Measurements from ENCODE around the gene HDAC1. TPM values are rescaled to one million over a fixed set of nuclear protein-coding genes. Genes with fewer than 3 reads are reported as not detected.

Gene HDAC1
- total RNA-seq, 4 donors from 2014 or later: 40.4 to 51.6 (median 47.1) TPM

DNA sequence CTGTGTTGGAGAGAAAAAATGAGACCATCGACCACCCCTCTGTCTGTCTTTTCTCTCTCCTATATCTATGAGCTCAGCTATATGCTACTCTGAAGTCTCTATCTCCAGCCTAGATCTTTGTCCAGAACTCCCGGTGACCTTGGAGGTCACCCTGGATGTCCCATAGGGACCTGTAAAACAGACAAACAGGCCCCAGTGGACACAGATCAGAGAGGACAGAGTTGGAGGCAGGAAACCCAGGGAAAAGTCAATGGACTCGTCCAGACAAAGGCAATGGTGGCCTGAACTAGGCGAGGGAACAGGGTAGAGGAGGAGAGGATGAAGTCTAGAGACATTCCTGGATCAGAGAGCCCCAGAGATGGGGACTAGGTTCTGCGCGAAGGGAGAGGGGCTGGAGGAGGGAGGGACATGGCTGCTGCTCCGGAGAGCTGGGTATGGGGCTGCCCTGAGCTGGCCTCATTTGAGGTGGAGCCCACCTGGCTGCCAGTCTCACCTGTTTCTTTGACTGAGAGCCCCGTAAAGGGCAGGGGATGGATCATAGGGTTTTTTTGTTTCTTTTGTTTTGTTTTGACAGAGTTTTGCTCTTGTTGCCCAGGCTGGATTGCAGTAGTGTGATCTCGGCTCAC, 54.8 kb downstream of the HDAC1 start:
- no peak overlapping the region for H3K27ac ChIP-seq
- H3K4me1 ChIP-seq: peaks cover 0 to 32% (median 10%) of the 10 kb centered on the region in 4 donors
- no peaks in the 10 kb centered on the region for H3K27me3 ChIP-seq
- TF ChIP-seq POLR2A (IDR thresholded peaks at IDR 0.05) (no peak), EP300 (IDR thresholded peaks at IDR 0.05) (no peak)
- TF ChIP-seq, protein P1, sequence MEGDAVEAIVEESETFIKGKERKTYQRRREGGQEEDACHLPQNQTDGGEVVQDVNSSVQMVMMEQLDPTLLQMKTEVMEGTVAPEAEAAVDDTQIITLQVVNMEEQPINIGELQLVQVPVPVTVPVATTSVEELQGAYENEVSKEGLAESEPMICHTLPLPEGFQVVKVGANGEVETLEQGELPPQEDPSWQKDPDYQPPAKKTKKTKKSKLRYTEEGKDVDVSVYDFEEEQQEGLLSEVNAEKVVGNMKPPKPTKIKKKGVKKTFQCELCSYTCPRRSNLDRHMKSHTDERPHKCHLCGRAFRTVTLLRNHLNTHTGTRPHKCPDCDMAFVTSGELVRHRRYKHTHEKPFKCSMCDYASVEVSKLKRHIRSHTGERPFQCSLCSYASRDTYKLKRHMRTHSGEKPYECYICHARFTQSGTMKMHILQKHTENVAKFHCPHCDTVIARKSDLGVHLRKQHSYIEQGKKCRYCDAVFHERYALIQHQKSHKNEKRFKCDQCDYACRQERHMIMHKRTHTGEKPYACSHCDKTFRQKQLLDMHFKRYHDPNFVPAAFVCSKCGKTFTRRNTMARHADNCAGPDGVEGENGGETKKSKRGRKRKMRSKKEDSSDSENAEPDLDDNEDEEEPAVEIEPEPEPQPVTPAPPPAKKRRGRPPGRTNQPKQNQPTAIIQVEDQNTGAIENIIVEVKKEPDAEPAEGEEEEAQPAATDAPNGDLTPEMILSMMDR (IDR thresholded peaks at IDR 0.05): no peak
- no peak overlapping the region for H3K4me3 ChIP-seq
- H3K36me3 ChIP-seq: no peaks in the 10 kb centered on the region
- H3K9me3 ChIP-seq: no peaks in the 10 kb centered on the region
- DNase-seq (ENCODE audit: low spot score in 2 of 2): no peak
- WGBS, 2 donors: 77 to 78% methylated on average over 9 of the region's 9 CpGs

DNA sequence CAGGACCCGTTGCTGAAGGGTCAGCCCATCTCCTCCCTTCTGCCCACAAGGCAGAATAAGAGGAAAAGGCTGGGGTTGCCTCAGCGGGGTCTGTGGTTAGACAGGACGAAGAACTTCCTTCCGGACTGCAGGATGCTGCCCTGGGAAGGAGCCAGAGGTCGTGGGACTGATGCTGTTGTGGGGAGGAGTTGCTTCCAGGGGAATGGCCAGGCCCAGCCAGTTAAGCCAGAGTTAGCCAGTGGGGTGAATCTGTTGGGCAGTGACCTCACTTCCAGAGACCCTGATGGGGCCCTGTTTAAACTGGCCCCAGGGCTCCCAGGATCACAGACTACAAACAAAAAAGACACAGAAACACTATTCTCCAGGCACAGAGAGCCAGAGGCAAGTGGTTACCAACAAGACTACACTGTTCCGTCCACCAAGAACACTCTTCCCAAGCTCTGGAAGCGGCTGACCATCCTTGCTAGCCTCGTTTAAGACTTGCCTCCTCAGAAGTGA, 57.4 kb downstream of the HDAC1 start:
- H3K4me3 ChIP-seq: no peak overlapping the region
- no peaks in the 10 kb centered on the region for H3K36me3 ChIP-seq
- no peak for TF ChIP-seq EP300 (IDR thresholded peaks at IDR 0.05)
- no peak for TF ChIP-seq POLR2A (IDR thresholded peaks at IDR 0.05)
- TF ChIP-seq, protein P1 (IDR thresholded peaks at IDR 0.05): no peak
- DNase-seq (ENCODE audit: low spot score in 2 of 2): no peak
- no peaks in the 10 kb centered on the region for H3K27me3 ChIP-seq
- H3K9me3 ChIP-seq: no peaks in the 10 kb centered on the region
- peaks cover 0 to 52% (median 29%) of the 10 kb centered on the region in 4 donors for H3K4me1 ChIP-seq
- WGBS, 2 donors: 20 to 32% methylated on average over 7 to 8 of the region's 8 CpGs
- H3K27ac ChIP-seq: peak overlapping the region in 2 of 4 donors; percentile 25 to 56

DNA sequence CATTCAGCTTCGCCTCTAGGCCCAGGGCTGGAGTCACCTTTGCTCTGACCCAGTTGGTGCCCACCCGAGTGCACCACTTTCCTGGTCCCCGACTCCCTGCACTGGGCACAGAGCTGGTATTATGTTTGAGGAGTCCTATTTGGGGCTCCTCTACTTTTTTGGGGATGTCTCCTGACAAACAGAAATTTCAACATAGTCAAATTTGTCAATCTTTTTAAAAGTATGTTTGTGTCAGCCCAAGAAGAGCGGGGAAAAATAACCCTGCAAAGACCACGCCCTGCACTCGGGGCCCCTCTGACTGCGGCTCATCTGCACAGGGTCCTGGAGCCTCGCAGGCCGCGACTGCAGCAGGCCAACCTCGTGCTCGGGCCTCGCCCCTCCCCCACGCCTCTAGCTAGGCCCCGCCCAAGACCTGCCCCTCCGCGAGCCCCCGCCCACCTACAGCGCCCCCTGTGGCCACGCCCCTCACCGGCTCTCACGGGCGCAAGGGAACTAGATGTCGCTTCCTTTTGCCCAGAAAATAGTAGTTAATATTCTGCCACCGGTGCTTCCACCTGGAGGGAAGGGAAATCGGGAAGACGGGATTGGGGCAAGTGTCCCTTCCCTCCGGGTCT, 59.0 kb downstream of the HDAC1 start:
- no peaks in the 10 kb centered on the region for H3K9me3 ChIP-seq
- DNase-seq (ENCODE audit: low spot score in 2 of 2): peak; percentile 67 to 71
- H3K36me3 ChIP-seq: peaks cover 0 to 9% (median 0%) of the 10 kb centered on the region in 3 donors
- H3K27me3 ChIP-seq: no peaks in the 10 kb centered on the region
- H3K4me3 ChIP-seq: peak overlapping the region; percentile 51 to 96 (median 84)
- peak overlapping the region; percentile 94 to 99 (median 96) for H3K27ac ChIP-seq
- peaks cover 0 to 56% (median 26%) of the 10 kb centered on the region in 4 donors for H3K4me1 ChIP-seq
- TF ChIP-seq POLR2A (IDR thresholded peaks at IDR 0.05): no peak
- TF ChIP-seq, protein P1 (IDR thresholded peaks at IDR 0.05): peak; percentile 28 to 83 (median 73)
- TF ChIP-seq EP300 (IDR thresholded peaks at IDR 0.05): no peak
- WGBS, 2 donors: 21% methylated on average over 22 to 28 of the region's 28 CpGs

DNA sequence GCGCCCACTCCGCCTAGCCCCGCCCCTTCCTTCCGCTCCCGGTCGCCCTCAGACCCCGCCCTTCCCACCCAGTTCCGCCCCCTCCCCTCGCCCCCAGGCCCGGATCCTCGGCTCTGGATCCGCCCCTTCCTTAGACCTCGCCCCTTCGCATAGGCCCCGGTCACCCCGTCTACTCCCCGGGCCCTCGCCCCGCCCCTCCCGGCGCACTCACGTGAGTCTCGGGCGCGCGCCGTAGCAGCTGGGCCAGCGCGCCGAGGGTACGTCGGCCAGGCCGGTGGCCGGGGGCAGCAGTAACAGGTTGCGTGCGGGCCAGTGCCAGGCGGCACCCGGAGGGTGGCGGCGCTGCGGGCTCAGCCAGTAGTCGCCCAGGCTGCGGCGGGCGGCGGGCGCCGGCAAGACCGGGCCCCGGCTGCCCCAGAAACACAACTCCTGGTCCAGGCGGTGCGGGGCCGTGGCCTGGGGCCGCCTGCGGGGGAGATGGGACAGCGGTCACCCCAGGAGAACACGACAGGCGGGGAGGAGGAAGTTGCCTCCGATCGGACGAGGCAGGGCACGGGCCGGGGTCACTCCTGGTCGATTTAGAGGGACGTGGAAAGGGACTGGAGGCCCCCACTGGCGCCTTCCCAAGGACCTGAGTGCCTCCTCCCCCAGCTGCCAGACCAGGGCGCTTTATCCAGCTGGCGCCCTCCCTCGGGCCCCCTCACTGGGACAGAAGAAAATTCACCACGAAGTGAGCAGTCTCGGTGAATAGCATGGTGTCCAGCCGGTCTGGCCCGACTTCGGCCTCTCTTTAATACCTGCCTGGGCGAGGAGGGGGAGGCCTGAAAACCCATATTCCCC, 59.7 kb downstream of the HDAC1 start:
- DNase-seq (ENCODE audit: low spot score in 2 of 2): peak; percentile 89 to 91
- H3K27me3 ChIP-seq: no peaks in the 10 kb centered on the region
- peak overlapping the region; percentile 51 to 96 (median 84) for H3K4me3 ChIP-seq
- H3K36me3 ChIP-seq: peaks cover 0 to 9% (median 0%) of the 10 kb centered on the region in 3 donors
- peaks cover 0 to 56% (median 26%) of the 10 kb centered on the region in 4 donors for H3K4me1 ChIP-seq
- 0 to 2% methylated on average over 22 to 25 of the region's 75 CpGs for WGBS, 2 donors
- H3K9me3 ChIP-seq: no peaks in the 10 kb centered on the region
- peak overlapping the region; percentile 94 to 99 (median 96) for H3K27ac ChIP-seq
- TF ChIP-seq POLR2A (IDR thresholded peaks at IDR 0.05) (peak; percentile 89 to 96), EP300 (IDR thresholded peaks at IDR 0.05) (peak in 1 of 2 donors; percentile 95)
- TF ChIP-seq, protein P1 (IDR thresholded peaks at IDR 0.05): peak in 3 of 5 experiments; percentile 8 to 33 (median 29)
